ENCODE measurements around the gene ZNF853. TPM values are rescaled to one million over a fixed set of nuclear protein-coding genes. Genes with fewer than 3 reads are reported as not detected.

Gene ZNF853
- total and polyA plus RNA-seq, 4 donors: 0.04 to 3.0 (median 0.51) TPM

DNA sequence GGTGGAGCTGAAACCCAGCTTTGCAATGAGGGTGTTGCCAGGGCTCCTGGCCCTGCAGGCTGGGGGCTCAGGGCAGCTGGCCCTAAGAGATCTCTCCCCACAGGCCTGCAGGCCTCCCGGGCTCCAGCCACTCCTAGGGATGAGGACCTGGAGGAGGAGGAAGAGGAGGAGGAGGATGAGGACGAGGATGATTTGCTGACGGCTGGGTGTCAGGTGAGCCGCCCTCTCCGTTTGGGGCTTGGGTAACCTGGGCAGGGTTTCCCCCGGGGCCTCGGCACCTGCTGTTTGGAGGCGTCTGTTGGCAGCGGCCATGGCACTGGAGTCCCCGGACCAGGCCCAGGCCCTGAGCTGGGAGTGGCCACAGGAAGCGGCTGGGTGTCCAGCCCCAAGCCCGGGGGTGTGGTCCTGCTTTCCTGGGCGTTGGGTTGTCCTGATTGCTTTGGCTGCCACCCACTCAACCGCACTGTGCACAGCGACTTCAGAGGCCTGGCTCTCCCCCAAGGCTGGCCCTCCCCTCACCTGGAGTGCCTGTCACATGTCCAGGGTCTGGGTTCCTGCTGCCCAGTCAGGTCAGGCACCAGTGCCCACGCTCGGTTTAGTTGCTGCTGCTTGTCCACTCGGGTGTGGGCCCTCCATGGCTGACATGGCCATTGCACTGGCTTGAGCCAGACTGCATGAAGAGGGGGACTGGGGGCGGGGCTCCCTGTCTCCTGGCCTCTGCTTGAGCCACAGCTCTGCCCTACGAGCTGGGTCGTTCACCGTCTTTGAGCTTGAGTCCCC, 27.6 kb downstream of the ZNF853 start (continued):
- TF ChIP-seq ZBTB33 (IDR thresholded peaks at IDR 0.05) (no peak), YY1 (IDR thresholded peaks at IDR 0.05) (no peak)

DNA sequence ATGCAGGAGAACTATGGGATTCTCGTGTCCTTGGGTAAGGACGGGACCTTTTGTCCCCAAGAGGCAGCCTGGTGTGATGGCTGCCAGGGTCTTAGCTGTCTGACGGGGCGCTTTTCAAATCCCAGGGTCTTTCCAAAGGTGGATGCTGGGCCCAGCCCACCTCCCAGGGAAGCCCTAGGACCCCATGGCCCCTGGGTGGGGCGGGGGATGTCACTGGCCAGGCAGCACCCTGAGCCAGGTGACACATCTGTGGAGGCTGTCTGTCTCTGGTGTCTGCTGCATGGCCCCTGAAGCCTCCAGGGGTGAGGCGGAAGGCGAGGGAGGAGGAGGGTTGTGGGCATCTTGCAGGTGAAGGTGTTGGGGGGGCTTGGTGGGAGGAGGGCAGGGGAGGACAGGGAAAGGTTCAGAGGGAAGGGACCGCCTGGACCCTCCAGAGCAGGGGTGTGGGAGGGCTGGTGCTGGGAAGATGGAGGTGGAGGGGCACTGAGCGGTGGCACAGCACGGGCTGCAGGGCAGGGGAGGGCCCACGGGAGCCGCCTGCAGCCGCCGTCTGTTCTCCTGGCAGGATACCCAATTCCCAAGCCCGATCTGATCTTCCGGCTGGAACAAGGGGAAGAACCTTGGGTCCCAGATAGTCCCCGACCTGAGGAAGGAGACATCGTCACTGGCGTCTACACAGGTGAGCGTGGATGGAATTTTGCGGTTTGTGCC, 28.7 kb downstream of the ZNF853 start:
- Histone ChIP-seq H3K36me3 (ENCODE audit: control insufficient read depth in 4 of 4, insufficient read depth in 3 of 4, low read depth in 1 of 4, low read length in 3 of 4) (peaks cover 8 to 69% (median 26%) of the 10 kb centered on the region in 4 donors), H3K4me3 (ENCODE audit: low read depth in 1 of 3, low read length in 3 of 3) (no peak overlapping the region), H3K4me1 (ENCODE audit: control insufficient read depth in 4 of 4, insufficient read depth in 4 of 4, low read length in 3 of 4) (peaks cover 0 to 2% (median 0%) of the 10 kb centered on the region in 4 donors), H3K9me3 (ENCODE audit: control insufficient read depth in 4 of 4, low read length in 3 of 4) (no peaks in the 10 kb centered on the region), H3K27ac (ENCODE audit: low read depth in 1 of 2, low read length in 2 of 2) (no peak overlapping the region), H3K27me3 (ENCODE audit: control insufficient read depth in 4 of 4, insufficient read depth in 4 of 4, low read length in 3 of 4) (no peaks in the 10 kb centered on the region), H3K9ac (ENCODE audit: low read depth in 1 of 2, low read length in 2 of 2) (no peak overlapping the region)
- no peak for DNase-seq (ENCODE audit: low spot score)
- TF ChIP-seq RXRA (IDR thresholded peaks at IDR 0.05): no peak
- TF ChIP-seq JUND (IDR thresholded peaks at IDR 0.05): no peak
- no peak for TF ChIP-seq ZBTB33 (IDR thresholded peaks at IDR 0.05)
- TF ChIP-seq, protein P1, sequence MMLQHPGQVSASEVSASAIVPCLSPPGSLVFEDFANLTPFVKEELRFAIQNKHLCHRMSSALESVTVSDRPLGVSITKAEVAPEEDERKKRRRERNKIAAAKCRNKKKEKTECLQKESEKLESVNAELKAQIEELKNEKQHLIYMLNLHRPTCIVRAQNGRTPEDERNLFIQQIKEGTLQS (IDR thresholded peaks at IDR 0.05): no peak
- TF ChIP-seq, protein P2, sequence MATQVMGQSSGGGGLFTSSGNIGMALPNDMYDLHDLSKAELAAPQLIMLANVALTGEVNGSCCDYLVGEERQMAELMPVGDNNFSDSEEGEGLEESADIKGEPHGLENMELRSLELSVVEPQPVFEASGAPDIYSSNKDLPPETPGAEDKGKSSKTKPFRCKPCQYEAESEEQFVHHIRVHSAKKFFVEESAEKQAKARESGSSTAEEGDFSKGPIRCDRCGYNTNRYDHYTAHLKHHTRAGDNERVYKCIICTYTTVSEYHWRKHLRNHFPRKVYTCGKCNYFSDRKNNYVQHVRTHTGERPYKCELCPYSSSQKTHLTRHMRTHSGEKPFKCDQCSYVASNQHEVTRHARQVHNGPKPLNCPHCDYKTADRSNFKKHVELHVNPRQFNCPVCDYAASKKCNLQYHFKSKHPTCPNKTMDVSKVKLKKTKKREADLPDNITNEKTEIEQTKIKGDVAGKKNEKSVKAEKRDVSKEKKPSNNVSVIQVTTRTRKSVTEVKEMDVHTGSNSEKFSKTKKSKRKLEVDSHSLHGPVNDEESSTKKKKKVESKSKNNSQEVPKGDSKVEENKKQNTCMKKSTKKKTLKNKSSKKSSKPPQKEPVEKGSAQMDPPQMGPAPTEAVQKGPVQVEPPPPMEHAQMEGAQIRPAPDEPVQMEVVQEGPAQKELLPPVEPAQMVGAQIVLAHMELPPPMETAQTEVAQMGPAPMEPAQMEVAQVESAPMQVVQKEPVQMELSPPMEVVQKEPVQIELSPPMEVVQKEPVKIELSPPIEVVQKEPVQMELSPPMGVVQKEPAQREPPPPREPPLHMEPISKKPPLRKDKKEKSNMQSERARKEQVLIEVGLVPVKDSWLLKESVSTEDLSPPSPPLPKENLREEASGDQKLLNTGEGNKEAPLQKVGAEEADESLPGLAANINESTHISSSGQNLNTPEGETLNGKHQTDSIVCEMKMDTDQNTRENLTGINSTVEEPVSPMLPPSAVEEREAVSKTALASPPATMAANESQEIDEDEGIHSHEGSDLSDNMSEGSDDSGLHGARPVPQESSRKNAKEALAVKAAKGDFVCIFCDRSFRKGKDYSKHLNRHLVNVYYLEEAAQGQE (IDR thresholded peaks at IDR 0.05): no peak
- TF ChIP-seq NR2F2 (IDR thresholded peaks at IDR 0.05): no peak
- TF ChIP-seq HNF4A (conservative IDR thresholded peaks at IDR 0.05): no peak
- no peak for TF ChIP-seq EGR1 (IDR thresholded peaks at IDR 0.05; ENCODE audit: low read depth in 2 of 2)
- TF ChIP-seq, protein P3, sequence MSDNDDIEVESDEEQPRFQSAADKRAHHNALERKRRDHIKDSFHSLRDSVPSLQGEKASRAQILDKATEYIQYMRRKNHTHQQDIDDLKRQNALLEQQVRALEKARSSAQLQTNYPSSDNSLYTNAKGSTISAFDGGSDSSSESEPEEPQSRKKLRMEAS (IDR thresholded peaks at IDR 0.05): no peak
- no peak for TF ChIP-seq SP1 (IDR thresholded peaks at IDR 0.05)
- TF ChIP-seq TAF1 (conservative IDR thresholded peaks at IDR 0.05): no peak
- no peak for TF ChIP-seq YY1 (IDR thresholded peaks at IDR 0.05)
- no peak for TF ChIP-seq FOXA1 (IDR thresholded peaks at IDR 0.05)
- TF ChIP-seq, protein P4, sequence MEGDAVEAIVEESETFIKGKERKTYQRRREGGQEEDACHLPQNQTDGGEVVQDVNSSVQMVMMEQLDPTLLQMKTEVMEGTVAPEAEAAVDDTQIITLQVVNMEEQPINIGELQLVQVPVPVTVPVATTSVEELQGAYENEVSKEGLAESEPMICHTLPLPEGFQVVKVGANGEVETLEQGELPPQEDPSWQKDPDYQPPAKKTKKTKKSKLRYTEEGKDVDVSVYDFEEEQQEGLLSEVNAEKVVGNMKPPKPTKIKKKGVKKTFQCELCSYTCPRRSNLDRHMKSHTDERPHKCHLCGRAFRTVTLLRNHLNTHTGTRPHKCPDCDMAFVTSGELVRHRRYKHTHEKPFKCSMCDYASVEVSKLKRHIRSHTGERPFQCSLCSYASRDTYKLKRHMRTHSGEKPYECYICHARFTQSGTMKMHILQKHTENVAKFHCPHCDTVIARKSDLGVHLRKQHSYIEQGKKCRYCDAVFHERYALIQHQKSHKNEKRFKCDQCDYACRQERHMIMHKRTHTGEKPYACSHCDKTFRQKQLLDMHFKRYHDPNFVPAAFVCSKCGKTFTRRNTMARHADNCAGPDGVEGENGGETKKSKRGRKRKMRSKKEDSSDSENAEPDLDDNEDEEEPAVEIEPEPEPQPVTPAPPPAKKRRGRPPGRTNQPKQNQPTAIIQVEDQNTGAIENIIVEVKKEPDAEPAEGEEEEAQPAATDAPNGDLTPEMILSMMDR (IDR thresholded peaks at IDR 0.05; ENCODE audit: low read depth, low read length, missing input control): no peak
- no peak for TF ChIP-seq FOXA2 (IDR thresholded peaks at IDR 0.05)
- TF ChIP-seq RAD21 (IDR thresholded peaks at IDR 0.05): no peak
- TF ChIP-seq GABPA (IDR thresholded peaks at IDR 0.05 in 1 of 2, conservative IDR thresholded peaks at IDR 0.05 in 1 of 2): no peak
- WGBS: 96% methylated on average over 21 of the region's 21 CpGs

Measured in liver (tissue), 9 donors.